ENCODE data around the gene S100A7A. TPM values are rescaled to one million over a fixed set of nuclear protein-coding genes. Genes with fewer than 3 reads are reported as not detected.
A peak's percentile ranks its signal among the peaks of the same experiment; 100 is the strongest.

S100A7A gene
- polyA plus RNA-seq, 3 donors = not detected

- TF ChIP-seq CTCF (IDR thresholded peaks at IDR 0.05) = no peak
- Mint-ChIP-seq H3K4me3 (peak within 1 kb of the TSS; percentile 100), H3K27ac (peak within 1 kb of the TSS; percentile 97 to 100 (median 99)), H3K27me3 (ENCODE audit: low read depth in 3 of 3) (peaks cover 1 to 2% (median 2%) of the 10 kb centered on the region in 3 donors), H3K36me3 (peaks cover 6 to 19% of the 10 kb centered on the region in 2 donors), H3K4me1 (peaks cover 91% of the 10 kb centered on the region), H3K9me3 (peaks cover 0 to 2% (median 0%) of the 10 kb centered on the region in 7 donors)
- Histone ChIP-seq H2AFZ (ENCODE audit: insufficient read depth, low read depth, low read length, poor library complexity, severe bottlenecking) (no peak within 1 kb of the TSS), H3K4me3 (replicated peaks in 1 of 3; ENCODE audit: low read depth in 2 of 3, low read length in 3 of 3) (peak within 1 kb of the TSS; percentile 76 to 89 (median 82)), H3K9ac (ENCODE audit: insufficient read depth, low read length, poor library complexity, severe bottlenecking) (peak within 1 kb of the TSS; percentile 70), H3K27ac (ENCODE audit: low read depth in 1 of 2, low read length in 2 of 2) (peak within 1 kb of the TSS; percentile 79 to 87), H3K36me3 (replicated peaks in 1 of 2; ENCODE audit: control insufficient read depth in 1 of 2, insufficient read depth in 2 of 2, low read length in 2 of 2) (no peaks in the 10 kb centered on the region), H3K27me3 (ENCODE audit: control insufficient read depth in 2 of 2, insufficient read depth in 2 of 2, low read length in 2 of 2) (no peaks in the 10 kb centered on the region), H3K4me2 (replicated peaks; ENCODE audit: extremely low read depth, low read length, poor library complexity, severe bottlenecking) (peak within 1 kb of the TSS; percentile 82), H3K9me3 (replicated peaks in 1 of 2; ENCODE audit: control insufficient read depth in 1 of 2, insufficient read depth in 1 of 2, low read length in 2 of 2) (no peaks in the 10 kb centered on the region), H3K4me1 (ENCODE audit: control insufficient read depth in 1 of 2, insufficient read depth in 2 of 2, low read length in 2 of 2) (peaks cover 73 to 93% of the 10 kb centered on the region in 2 donors), H3K79me2 (ENCODE audit: insufficient read depth, low read length) (peaks cover 43% of the 10 kb centered on the region), H4K20me1 (ENCODE audit: insufficient read depth, low read length) (peaks cover 10% of the 10 kb centered on the region)
- intact Hi-C loops (cut with micrococcal nuclease) = no loop called here
- WGBS (ENCODE audit: insufficient coverage) = 11% methylated on average over 3 of the region's 7 CpGs
- peak; percentile 68 to 95 (median 85) for DNase-seq
These were observed 25.2 kb upstream of the S100A7A start, which contains the start of gene S100A8 for GRCh38 chr1:153390938-153391710. TSS of gene S100A8 (minus strand) at chr1:153391073. CDS start at chr1:153390535, 538 bp downstream.

GRCh38 chr1:153392258-153392657 lies 24.1 kb upstream of the S100A7A start:
- peaks cover 0 to 2% (median 0%) of the 10 kb centered on the region in 7 donors for H3K9me3 Mint-ChIP-seq
- no peaks in the 10 kb centered on the region for H3K27me3 ChIP-seq (ENCODE audit: control insufficient read depth in 2 of 2, insufficient read depth in 2 of 2, low read length in 2 of 2)
- H3K36me3 Mint-ChIP-seq = peaks cover 6 to 19% of the 10 kb centered on the region in 2 donors
- peaks cover 43% of the 10 kb centered on the region for H3K79me2 ChIP-seq (ENCODE audit: insufficient read depth, low read length)
- peaks cover 1 to 3% (median 2%) of the 10 kb centered on the region in 3 donors for H3K27me3 Mint-ChIP-seq (ENCODE audit: low read depth in 3 of 3)
- H3K9ac ChIP-seq (ENCODE audit: insufficient read depth, low read length, poor library complexity, severe bottlenecking) = no peak overlapping the region
- peak overlapping the region in 1 of 2 donors; percentile 53 for H3K4me3 Mint-ChIP-seq
- H3K36me3 ChIP-seq (replicated peaks in 1 of 2; ENCODE audit: control insufficient read depth in 1 of 2, insufficient read depth in 2 of 2, low read length in 2 of 2) = no peaks in the 10 kb centered on the region
- no peak for DNase-seq
- H3K4me1 ChIP-seq (ENCODE audit: control insufficient read depth in 1 of 2, insufficient read depth in 2 of 2, low read length in 2 of 2) = peaks cover 70 to 94% of the 10 kb centered on the region in 2 donors
- peak overlapping the region in 1 of 2 donors; percentile 87 for H3K27ac ChIP-seq (ENCODE audit: low read depth in 1 of 2, low read length in 2 of 2)
- peak overlapping the region in 1 of 3 experiments; percentile 89 for H3K4me3 ChIP-seq (replicated peaks in 1 of 3; ENCODE audit: low read depth in 2 of 3, low read length in 3 of 3)
- H3K9me3 ChIP-seq (replicated peaks in 1 of 2; ENCODE audit: control insufficient read depth in 1 of 2, insufficient read depth in 1 of 2, low read length in 2 of 2) = no peaks in the 10 kb centered on the region
- peaks cover 90% of the 10 kb centered on the region for H3K4me1 Mint-ChIP-seq
- peak overlapping the region; percentile 82 for H3K4me2 ChIP-seq (replicated peaks; ENCODE audit: extremely low read depth, low read length, poor library complexity, severe bottlenecking)
- intact Hi-C loops (cut with micrococcal nuclease) = no loop called here
- WGBS (ENCODE audit: insufficient coverage) = no CpG with 5 or more reads among the region's 3 CpGs
- peak overlapping the region in 6 of 7 donors; percentile 26 to 100 (median 98) for H3K27ac Mint-ChIP-seq
- TF ChIP-seq CTCF (IDR thresholded peaks at IDR 0.05) = no peak
- no peak overlapping the region for H2AFZ ChIP-seq (ENCODE audit: insufficient read depth, low read depth, low read length, poor library complexity, severe bottlenecking)
- H4K20me1 ChIP-seq (ENCODE audit: insufficient read depth, low read length) = peaks cover 10% of the 10 kb centered on the region

Data from CD14-positive monocyte (primary cell).